ENCODE results near the gene TRIM75. TPM values are rescaled to one million over a fixed set of nuclear protein-coding genes. Genes with fewer than 3 reads are reported as not detected.
"Not testable (repeated sequence)": the region's sequence is repeated elsewhere in the genome, so short reads cannot be mapped to it uniquely, and the experiment has no call there.

The TRIM75 gene
- total RNA-seq, 4 donors from 2014 or later: not detected

DNA sequence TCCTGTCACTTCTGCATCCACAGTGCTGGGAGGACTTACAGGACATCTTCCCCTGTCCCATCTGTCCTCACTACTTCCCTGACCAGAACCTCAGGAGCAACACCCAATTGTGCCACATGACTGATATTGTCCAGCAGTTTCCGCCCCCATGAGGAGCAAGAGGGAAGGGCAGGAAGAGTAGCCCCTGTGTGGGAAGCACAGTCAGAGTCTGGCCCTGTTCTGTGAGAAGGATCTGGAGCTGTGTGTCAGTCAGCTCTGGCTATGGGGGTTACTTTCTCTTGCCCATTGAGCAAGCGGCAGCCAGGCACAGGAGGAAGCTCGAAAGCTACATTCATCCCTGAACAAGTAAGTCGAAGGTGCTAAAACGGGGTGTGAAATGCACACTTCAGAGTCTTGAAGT is 36.7 kb upstream of the TRIM75 start:
- intact Hi-C loops (cut with DNase I; ENCODE audit: low total_unique reads) (no loop called here), in situ Hi-C loops (cut with MboI; ENCODE audit: low pct_ligation_motif_present in 1 of 4, low pct_unique_long_range_greater_than_20kb in 1 of 4, low sequenced_read_pairs in 3 of 4) (no loop called here)
- WGBS, 2 donors (ENCODE audit: low coverage in 1 of 2): 61 to 62% methylated on average over 4 to 5 of the region's 5 CpGs
- Histone ChIP-seq H3K4me1 (no peaks in the 10 kb centered on the region), H3K27ac (no peak overlapping the region), H3K4me3 (no peak overlapping the region), H3K36me3 (no peaks in the 10 kb centered on the region), H3K9me3 (no peaks in the 10 kb centered on the region), H3K27me3 (no peaks in the 10 kb centered on the region)
- no peak for TF ChIP-seq POLR2AphosphoS5 (IDR thresholded peaks at IDR 0.05)
- no peak for TF ChIP-seq EP300 (IDR thresholded peaks at IDR 0.05; ENCODE audit: low read depth)
- no peak for TF ChIP-seq CTCF (IDR thresholded peaks at IDR 0.05)
- no peak for TF ChIP-seq POLR2A (IDR thresholded peaks at IDR 0.05)
- no peak for DNase-seq

- 97% methylated on average over 20 of the region's 30 CpGs; no CpG with 5 or more reads in 1 of the 2 donors for WGBS, 2 donors (ENCODE audit: low coverage in 1 of 2)
- in situ Hi-C loops (cut with MboI; ENCODE audit: low pct_ligation_motif_present in 1 of 4, low pct_unique_long_range_greater_than_20kb in 1 of 4, low sequenced_read_pairs in 3 of 4); DNase-seq; H3K4me3 ChIP-seq; H3K36me3 ChIP-seq; H3K27me3 ChIP-seq; H3K27ac ChIP-seq; intact Hi-C loops (cut with DNase I; ENCODE audit: low total_unique reads); H3K4me1 ChIP-seq; H3K9me3 ChIP-seq: not testable (repeated sequence)
Observed at GRCh38 chr4:165019995-165020394, 33.7 kb upstream of the TRIM75 start.

- in situ Hi-C loops (cut with MboI; ENCODE audit: low pct_ligation_motif_present in 1 of 4, low pct_unique_long_range_greater_than_20kb in 1 of 4, low sequenced_read_pairs in 3 of 4); DNase-seq; H3K36me3 ChIP-seq; H3K4me1 ChIP-seq; H3K27me3 ChIP-seq; H3K4me3 ChIP-seq; H3K27ac ChIP-seq; intact Hi-C loops (cut with DNase I; ENCODE audit: low total_unique reads); H3K9me3 ChIP-seq: not testable (repeated sequence)
- 89 to 92% methylated on average over 8 of the region's 8 CpGs for WGBS, 2 donors (ENCODE audit: low coverage in 1 of 2)
Observed at GRCh38 chr4:165025782-165026181, 27.9 kb upstream of the TRIM75 start.

DNA sequence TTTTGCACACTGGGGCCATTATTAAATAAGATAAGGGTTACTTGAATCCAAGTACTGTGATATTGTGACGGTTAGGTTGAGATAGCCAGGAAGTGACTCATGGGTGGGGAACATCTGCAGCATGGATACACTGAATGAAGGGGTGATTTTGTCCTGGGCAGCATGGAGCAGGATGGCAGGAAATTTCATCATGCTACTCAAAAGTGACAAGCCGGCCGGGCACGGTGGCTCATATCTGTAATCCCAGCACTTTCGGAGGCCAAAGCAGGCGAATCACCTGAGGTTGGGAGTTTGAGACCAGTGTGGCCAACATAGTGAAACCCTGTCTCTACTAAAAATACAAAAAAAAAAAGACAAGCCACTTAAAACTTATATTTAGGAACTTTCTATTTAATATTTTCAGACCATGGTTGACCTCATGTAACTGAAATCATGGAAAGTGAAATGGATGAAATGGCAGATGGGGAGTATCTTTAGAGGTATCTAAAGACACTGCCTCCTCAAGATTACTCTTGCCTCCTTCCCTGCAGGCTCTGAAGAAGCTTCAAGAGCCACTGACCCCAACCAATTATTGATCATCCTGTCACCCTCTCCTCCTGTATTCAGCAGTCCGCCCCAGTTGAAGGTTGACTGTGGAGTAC is 25.8 kb upstream of the TRIM75 start:
- no peak for DNase-seq
- no peak overlapping the region for H3K27ac ChIP-seq
- in situ Hi-C loops (cut with MboI; ENCODE audit: low pct_ligation_motif_present in 1 of 4, low pct_unique_long_range_greater_than_20kb in 1 of 4, low sequenced_read_pairs in 3 of 4): no loop called here
- no peaks in the 10 kb centered on the region for H3K36me3 ChIP-seq
- intact Hi-C loops (cut with DNase I; ENCODE audit: low total_unique reads): no loop called here
- H3K9me3 ChIP-seq: no peaks in the 10 kb centered on the region
- H3K27me3 ChIP-seq: no peaks in the 10 kb centered on the region
- H3K4me1 ChIP-seq: no peaks in the 10 kb centered on the region
- 86 to 89% methylated on average over 6 to 7 of the region's 7 CpGs for WGBS, 2 donors (ENCODE audit: low coverage in 1 of 2)
- TF ChIP-seq EP300 (IDR thresholded peaks at IDR 0.05; ENCODE audit: low read depth) (no peak), POLR2AphosphoS5 (IDR thresholded peaks at IDR 0.05) (no peak), POLR2A (IDR thresholded peaks at IDR 0.05) (no peak), CTCF (IDR thresholded peaks at IDR 0.05) (no peak)
- no peak overlapping the region for H3K4me3 ChIP-seq

GRCh38 chr4:165031436-165032211 is 22.0 kb upstream of the TRIM75 start, which contains the start of gene TRIM60:
Gene TRIM60 (plus strand): TSS chr4:165031999. CDS start chr4:165040073, 8,074 bp downstream.
- H3K27ac ChIP-seq: no peak within 1 kb of the TSS
- TF ChIP-seq EP300 (IDR thresholded peaks at IDR 0.05; ENCODE audit: low read depth) (no peak), POLR2A (IDR thresholded peaks at IDR 0.05) (no peak), POLR2AphosphoS5 (IDR thresholded peaks at IDR 0.05) (no peak), CTCF (IDR thresholded peaks at IDR 0.05) (no peak)
- H3K4me1 ChIP-seq: no peaks in the 10 kb centered on the region
- no peak for DNase-seq
- in situ Hi-C loops (cut with MboI; ENCODE audit: low pct_ligation_motif_present in 1 of 4, low pct_unique_long_range_greater_than_20kb in 1 of 4, low sequenced_read_pairs in 3 of 4): no loop called here
- no peaks in the 10 kb centered on the region for H3K9me3 ChIP-seq
- H3K4me3 ChIP-seq: no peak within 1 kb of the TSS
- 87 to 94% methylated on average over 10 to 39 of the region's 41 CpGs for WGBS, 2 donors (ENCODE audit: low coverage in 1 of 2)
- no peaks in the 10 kb centered on the region for H3K27me3 ChIP-seq
- intact Hi-C loops (cut with DNase I; ENCODE audit: low total_unique reads): no loop called here
- no peaks in the 10 kb centered on the region for H3K36me3 ChIP-seq

Measured in transverse colon (tissue), 4 donors.